Muscle of leg (tissue), 11 donors: ENCODE data around the gene CSNK2A1. TPM values are rescaled to one million over a fixed set of nuclear protein-coding genes. Genes with fewer than 3 reads are reported as not detected.

ENCODE experiments used
- DNase-seq: peaks from one replicate; pipeline ENCODE4 v3.0.0; 2013
- H3K27ac ChIP-seq: one replicate; pipeline ENCODE4 v1.5.1; 2013; ENCODE audit warnings: mild to moderate bottlenecking, low read length, control low read depth
- H3K27me3 ChIP-seq: one replicate; pipeline ENCODE4 v1.6.1; 2013; ENCODE audit warnings: low read length; ENCODE audit not compliant: control insufficient read depth, insufficient read depth
- H3K36me3 ChIP-seq: one replicate; pipeline ENCODE4 v1.6.1; 2013; ENCODE audit warnings: low read length; ENCODE audit not compliant: control insufficient read depth, insufficient read depth
- H3K4me1 ChIP-seq: one replicate; pipeline ENCODE4 v1.6.1; 2013; ENCODE audit warnings: low read length; ENCODE audit not compliant: control insufficient read depth, insufficient read depth
- H3K4me3 ChIP-seq: one replicate; pipeline ENCODE4 v1.5.1; 2013; ENCODE audit warnings: low read length, control low read depth
- H3K9me3 ChIP-seq: replicated peaks from 2 replicates; pipeline ENCODE4 v1.6.1; 2013; ENCODE audit warnings: low read depth, low read length; ENCODE audit not compliant: control insufficient read depth
- WGBS: methylation state at CpG from one replicate; pipeline ENCODE4 v1.1.5; 2013; ENCODE audit warnings: missing lambda C conversion rate; ENCODE audit not compliant: insufficient coverage; 5-methylcytosine and 5-hydroxymethylcytosine counted together
- polyA plus RNA-seq, 8 donors: library from polyadenylated mRNA; unstranded; fragments of 120-200 nt; gene quantifications; one replicate each; pipeline versions ENCODE4 v1.2.1 to v1.2.3, GENCODE V29; 2013; ENCODE audit warnings: inconsistent platforms in 1 of 8, low replicate concordance in 1 of 8; ENCODE audit not compliant: insufficient read length in 8 of 8, insufficient read depth in 1 of 8
- total RNA-seq: library from RNA; stranded (reverse); fragments of 120-200 nt; gene quantifications from one replicate; pipeline ENCODE4 v1.2.4, GENCODE V29; 2013

CSNK2A1 gene
- total and polyA plus RNA-seq, 9 donors: 85.9 to 123 (median 94.1) TPM

- Histone ChIP-seq H3K36me3 (peaks cover 74% of the 10 kb centered on the region), H3K4me3 (no peak overlapping the region), H3K4me1 (peaks cover 28% of the 10 kb centered on the region), H3K27me3 (no peaks in the 10 kb centered on the region), H3K9me3 (no peaks in the 10 kb centered on the region), H3K27ac (peak overlapping the region; percentile 31)
- 91% methylated on average over 10 of the region's 12 CpGs for WGBS
- DNase-seq: no peak
Measured at GRCh38 chr20:433300-433975, 110.2 kb downstream of the CSNK2A1 start.

- Histone ChIP-seq H3K36me3 (peaks cover 74% of the 10 kb centered on the region), H3K27me3 (no peaks in the 10 kb centered on the region), H3K9me3 (no peaks in the 10 kb centered on the region), H3K27ac (peak overlapping the region; percentile 29), H3K4me3 (no peak overlapping the region), H3K4me1 (peaks cover 22% of the 10 kb centered on the region)
- WGBS: 81% methylated on average over 7 of the region's 11 CpGs
- DNase-seq: no peak
Measured at GRCh38 chr20:432677-433299, 110.8 kb downstream of the CSNK2A1 start.

- Histone ChIP-seq H3K36me3 (peaks cover 76% of the 10 kb centered on the region), H3K27me3 (no peaks in the 10 kb centered on the region), H3K27ac (no peak overlapping the region), H3K9me3 (no peaks in the 10 kb centered on the region), H3K4me3 (no peak overlapping the region), H3K4me1 (peaks cover 20% of the 10 kb centered on the region)
- WGBS: 93% methylated on average over 13 of the region's 13 CpGs
- DNase-seq: no peak
Measured at GRCh38 chr20:432208-432607, 111.4 kb downstream of the CSNK2A1 start.

GRCh38 chr20:431012-431904, 112.3 kb downstream of the CSNK2A1 start:
- Histone ChIP-seq H3K27me3 (no peaks in the 10 kb centered on the region), H3K27ac (no peak overlapping the region), H3K4me3 (no peak overlapping the region), H3K36me3 (peaks cover 75% of the 10 kb centered on the region), H3K4me1 (peaks cover 20% of the 10 kb centered on the region), H3K9me3 (no peaks in the 10 kb centered on the region)
- peak; percentile 76 for DNase-seq
- 59% methylated on average over 10 of the region's 17 CpGs for WGBS

GRCh38 chr20:430091-430999, 113.2 kb downstream of the CSNK2A1 start:
- H3K36me3 ChIP-seq: peaks cover 66% of the 10 kb centered on the region
- WGBS: 67% methylated on average over 15 of the region's 21 CpGs
- no peak for DNase-seq

GRCh38 chr20:428658-429200, 114.9 kb downstream of the CSNK2A1 start:
- DNase-seq: no peak
- WGBS: 90% methylated on average over 10 of the region's 14 CpGs
- Histone ChIP-seq H3K4me1 (peaks cover 16% of the 10 kb centered on the region), H3K9me3 (no peaks in the 10 kb centered on the region), H3K27ac (no peak overlapping the region), H3K4me3 (no peak overlapping the region), H3K36me3 (peaks cover 67% of the 10 kb centered on the region), H3K27me3 (no peaks in the 10 kb centered on the region)

More at GRCh38 chr20:430091-430999, 113.2 kb downstream of the CSNK2A1 start:
- Histone ChIP-seq H3K27me3 (no peaks in the 10 kb centered on the region), H3K9me3 (no peaks in the 10 kb centered on the region), H3K4me3 (no peak overlapping the region), H3K4me1 (peaks cover 16% of the 10 kb centered on the region), H3K27ac (no peak overlapping the region)

- 92% methylated on average over 12 of the region's 14 CpGs for WGBS
- no peaks in the 10 kb centered on the region for H3K27me3 ChIP-seq
- no peaks in the 10 kb centered on the region for H3K9me3 ChIP-seq
- peaks cover 9% of the 10 kb centered on the region for H3K4me1 ChIP-seq
- no peak overlapping the region for H3K4me3 ChIP-seq
- H3K27ac ChIP-seq: no peak overlapping the region
- DNase-seq: no peak
- peaks cover 68% of the 10 kb centered on the region for H3K36me3 ChIP-seq
Measured at GRCh38 chr20:427849-428657, 115.5 kb downstream of the CSNK2A1 start.

GRCh38 chr20:427401-427800, 116.2 kb downstream of the CSNK2A1 start:
- Histone ChIP-seq H3K4me3 (no peak overlapping the region), H3K36me3 (peaks cover 66% of the 10 kb centered on the region), H3K27me3 (no peaks in the 10 kb centered on the region), H3K27ac (no peak overlapping the region), H3K9me3 (no peaks in the 10 kb centered on the region), H3K4me1 (peaks cover 3% of the 10 kb centered on the region)
- WGBS: 83% methylated on average over 3 of the region's 4 CpGs
- no peak for DNase-seq

GRCh38 chr20:426566-426965, 117.0 kb downstream of the CSNK2A1 start:
- H3K27ac ChIP-seq: no peak overlapping the region
- no CpG with 5 or more reads among the region's 2 CpGs for WGBS
- no peaks in the 10 kb centered on the region for H3K9me3 ChIP-seq
- no peak overlapping the region for H3K4me3 ChIP-seq
- H3K4me1 ChIP-seq: peaks cover under 1% of the 10 kb centered on the region
- H3K36me3 ChIP-seq: peaks cover 66% of the 10 kb centered on the region
- no peaks in the 10 kb centered on the region for H3K27me3 ChIP-seq
- no peak for DNase-seq
